HepG2 (cell line): ENCODE measurements around the gene OGG1. TPM values are rescaled to one million over a fixed set of nuclear protein-coding genes. Genes with fewer than 3 reads are reported as not detected.
A peak's percentile ranks its signal among the peaks of the same experiment; 100 is the strongest.

Experiments
- BHLHE40 ChIP-seq: IDR thresholded peaks from 2 replicates; pipeline ENCODE4 v1.6.1; 2011; ENCODE audit warnings: low read length, improper control_type of control experiment
- CBFB ChIP-seq: sonication (generic); formaldehyde crosslinking; IDR thresholded peaks from 2 replicates; pipeline ENCODE4 v1.4.0; 2020; ENCODE audit warnings: missing genetic modification reagents
- E2F1 ChIP-seq: sonication (generic); formaldehyde crosslinking; IDR thresholded peaks from 2 replicates; pipeline ENCODE4 v1.5.0; 2020; ENCODE audit warnings: missing genetic modification reagents
- FOXK1 ChIP-seq: sonication (generic); formaldehyde crosslinking; IDR thresholded peaks from 2 replicates; pipeline ENCODE4 v1.4.0; 2020; ENCODE audit warnings: low read depth, missing genetic modification reagents, borderline replicate concordance
- GABPA ChIP-seq, 2 experiments: IDR thresholded peaks; 2 replicates each; pipeline ENCODE4 v1.6.1; 2011 to 2016; ENCODE audit warnings: low read depth in 2 of 2, low read length in 1 of 2, missing biosample characterization in 1 of 2, missing genetic modification characterization in 1 of 2
- GPN1 ChIP-seq: sonication (generic); formaldehyde crosslinking; IDR thresholded peaks from 2 replicates; pipeline ENCODE4 v1.5.1; 2020; ENCODE audit warnings: missing genetic modification reagents, borderline replicate concordance
- IKZF5 ChIP-seq: IDR thresholded peaks from 2 replicates; pipeline ENCODE4 v1.6.1; 2018; ENCODE audit warnings: missing genetic modification reagents, mild to moderate bottlenecking, missing compliant biosample characterization
- KLF6 ChIP-seq: IDR thresholded peaks from 2 replicates; pipeline ENCODE4 v1.8.0; 2016; ENCODE audit warnings: missing biosample characterization, missing genetic modification reagents
- MAFG ChIP-seq: sonication (generic); formaldehyde crosslinking; IDR thresholded peaks from 2 replicates; pipeline ENCODE4 v1.5.1; 2020; ENCODE audit warnings: mild to moderate bottlenecking, missing genetic modification reagents
- MEIS2 ChIP-seq: sonication (generic); formaldehyde crosslinking; IDR thresholded peaks from 2 replicates; pipeline ENCODE4 v1.9.0; 2021; ENCODE audit warnings: mild to moderate bottlenecking, missing genetic modification reagents
- NFATC3 ChIP-seq: sonication (generic); formaldehyde crosslinking; IDR thresholded peaks from 2 replicates; pipeline ENCODE4 v1.5.1; 2020; ENCODE audit warnings: mild to moderate bottlenecking, missing genetic modification reagents
- PHB2 ChIP-seq: fragments of 450-650 bp; IDR thresholded peaks from 2 replicates; pipeline ENCODE4 v1.6.1; 2018; ENCODE audit not compliant: partially characterized antibody
- REL ChIP-seq: sonication (generic); formaldehyde crosslinking; conservative IDR thresholded peaks from 2 replicates; pipeline ENCODE4 v1.8.0; 2022; ENCODE audit warnings: mild to moderate bottlenecking, missing genetic modification reagents, moderate library complexity
- SNAPC4 ChIP-seq: sonication (generic); formaldehyde crosslinking; IDR thresholded peaks from 2 replicates; pipeline ENCODE4 v1.4.0; 2020; ENCODE audit warnings: mild to moderate bottlenecking, missing genetic modification reagents
- SP4 ChIP-seq: sonication (generic); formaldehyde crosslinking; IDR thresholded peaks from 2 replicates; pipeline ENCODE4 v1.8.1; 2023; ENCODE audit warnings: mild to moderate bottlenecking, missing genetic modification reagents
- ZNF383 ChIP-seq: sonication (generic); formaldehyde crosslinking; IDR thresholded peaks from 2 replicates; pipeline ENCODE4 v1.4.0; 2020; ENCODE audit warnings: missing genetic modification reagents, mild to moderate bottlenecking, borderline replicate concordance
- ZNF780A ChIP-seq: sonication (generic); formaldehyde crosslinking; IDR thresholded peaks from 2 replicates; pipeline ENCODE4 v1.8.0; 2022; ENCODE audit warnings: mild to moderate bottlenecking, missing genetic modification reagents, moderate library complexity
- ZSCAN20 ChIP-seq: sonication (generic); formaldehyde crosslinking; IDR thresholded peaks from 2 replicates; pipeline ENCODE4 v1.4.0; 2020; ENCODE audit warnings: missing genetic modification reagents, mild to moderate bottlenecking, borderline replicate concordance
- polyA plus RNA-seq, 8 experiments: library from polyadenylated mRNA; depleted of rRNA in 3 of 8; stranded (reverse) in 7 of 8; unstranded in 1 of 8; fragments of >200 nt; fragmentation: Illumina TruSeq in 4 of 8; extraction: Trizol in 4 of 8; gene quantifications; 2 replicates each; pipeline versions ENCODE4 v1.2.1 to v1.2.3, GENCODE V29; 2011 to 2016; ENCODE audit warnings: low read depth in 4 of 8, missing spikeins in 1 of 8, mixed read lengths in 1 of 8; ENCODE audit not compliant: insufficient read depth in 1 of 8
- total RNA-seq, 5 experiments: library from RNA; depleted of rRNA; stranded (reverse); fragments of >200 nt; fragmentation: Illumina TruSeq; extraction: Trizol; gene quantifications; 2 replicates each; pipeline ENCODE4 v1.2.3, GENCODE V29; 2016; ENCODE audit warnings: low read depth in 1 of 5
- TF ChIP-seq, protein P1 (sequence below): sonication (generic); formaldehyde crosslinking; IDR thresholded peaks from 2 replicates; pipeline ENCODE4 v1.8.0; 2022; ENCODE audit warnings: low read depth, missing genetic modification reagents
- TF ChIP-seq, protein P2 (sequence below): IDR thresholded peaks from 2 replicates; pipeline ENCODE4 v1.6.1; 2016

Gene OGG1
- total and polyA plus RNA-seq, 2 of the 13 experiments (the other 11 are each of a cell fraction or from before 2014, with no cell fraction given), result 28.7 to 33.2 TPM

DNA sequence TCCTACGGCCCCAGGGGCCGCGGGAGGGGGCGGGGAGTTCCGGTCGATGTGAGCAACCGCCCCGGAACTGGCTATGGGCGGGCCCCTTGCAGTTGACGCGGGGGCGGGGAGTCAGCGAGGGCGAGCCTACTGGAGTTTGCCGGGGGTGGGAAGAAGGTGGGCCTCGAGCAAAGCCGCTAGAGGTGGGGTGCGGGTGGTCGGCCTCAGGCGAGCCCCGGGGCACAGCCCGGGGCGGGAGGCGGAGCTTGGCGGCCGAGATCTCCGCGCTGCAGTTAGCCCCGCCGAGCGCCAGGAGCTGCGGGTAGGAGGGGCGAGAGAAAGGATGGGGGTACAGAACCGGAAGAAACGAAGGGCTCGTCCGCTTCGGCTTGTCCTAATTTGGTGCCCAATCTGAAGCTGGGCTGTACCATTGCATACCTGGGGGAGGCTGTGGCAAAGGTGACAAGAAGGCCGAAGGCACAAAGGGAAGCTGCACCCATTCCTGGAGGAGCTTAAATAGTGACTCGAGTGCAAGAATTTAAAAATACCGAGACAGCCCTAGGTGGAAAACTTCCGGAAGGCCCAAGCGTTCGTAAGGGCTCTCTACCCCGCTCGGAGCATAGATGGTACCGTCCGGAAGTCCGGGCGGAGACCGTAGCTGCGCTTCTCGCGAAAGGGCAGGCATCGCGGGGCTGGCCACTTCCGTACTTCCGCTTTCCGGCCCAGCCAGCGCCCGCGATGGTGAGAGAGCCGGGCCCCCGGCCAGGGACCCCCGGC is 42.8 kb downstream of the OGG1 start, which contains the start of the genes ARPC4 and TADA3 (continued):
- TF ChIP-seq, protein P1, sequence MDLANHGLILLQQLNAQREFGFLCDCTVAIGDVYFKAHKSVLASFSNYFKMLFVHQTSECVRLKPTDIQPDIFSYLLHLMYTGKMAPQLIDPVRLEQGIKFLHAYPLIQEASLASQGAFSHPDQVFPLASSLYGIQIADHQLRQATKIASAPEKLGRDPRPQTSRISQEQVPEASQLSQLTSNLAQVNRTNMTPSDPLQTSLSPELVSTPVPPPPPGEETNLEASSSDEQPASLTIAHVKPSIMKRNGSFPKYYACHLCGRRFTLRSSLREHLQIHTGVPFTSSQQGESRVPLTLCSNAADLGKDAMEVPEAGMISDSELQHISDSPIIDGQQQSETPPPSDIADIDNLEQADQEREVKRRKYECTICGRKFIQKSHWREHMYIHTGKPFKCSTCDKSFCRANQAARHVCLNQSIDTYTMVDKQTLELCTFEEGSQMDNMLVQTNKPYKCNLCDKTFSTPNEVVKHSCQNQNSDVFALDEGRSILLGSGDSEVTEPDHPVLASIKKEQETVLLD (CRISPR knock-in tag), result no peak; the same call in 1 of the 2 replicates
- TF ChIP-seq MAFG (CRISPR knock-in tag), result no peak
- TF ChIP-seq REL, result peak; percentile 22; the same call in 1 of the 2 replicates
- TF ChIP-seq BHLHE40, result peak; percentile 97
- TF ChIP-seq PHB2, result no peak
- 0 out of 2 replicates have a peak, but pooled peaks have one; percentile 14 for TF ChIP-seq KLF6 (CRISPR knock-in tag)
- no peak for TF ChIP-seq SNAPC4 (CRISPR knock-in tag)
- TF ChIP-seq IKZF5 (CRISPR knock-in tag), result no peak; the same call in 1 of the 2 replicates
- no peak for TF ChIP-seq MEIS2 (CRISPR knock-in tag)
- no peak for TF ChIP-seq ZSCAN20 (CRISPR knock-in tag)
- no peak for TF ChIP-seq ZNF383 (CRISPR knock-in tag)
- no peak for TF ChIP-seq ZNF780A
- no peak for TF ChIP-seq NFATC3 (CRISPR knock-in tag)
- TF ChIP-seq FOXK1, result peak; percentile 27; the same call in 1 of the 2 replicates
- peak; percentile 80 for TF ChIP-seq GABPA (IDR thresholded peaks at IDR 0.05; ENCODE audit: low read depth, low read length)
- peak; percentile 93 for TF ChIP-seq GABPA (CRISPR knock-in tag; IDR thresholded peaks at IDR 0.05; ENCODE audit: low read depth)
- TF ChIP-seq CBFB (CRISPR knock-in tag), result peak; percentile 22; the same call in 1 of the 2 replicates
- TF ChIP-seq E2F1 (CRISPR knock-in tag), result peak; percentile 17; the same call in 1 of the 2 replicates
- peak; percentile 74 for TF ChIP-seq SP4 (CRISPR knock-in tag)
- no peak for TF ChIP-seq GPN1 (CRISPR knock-in tag)
- TF ChIP-seq, protein P2, sequence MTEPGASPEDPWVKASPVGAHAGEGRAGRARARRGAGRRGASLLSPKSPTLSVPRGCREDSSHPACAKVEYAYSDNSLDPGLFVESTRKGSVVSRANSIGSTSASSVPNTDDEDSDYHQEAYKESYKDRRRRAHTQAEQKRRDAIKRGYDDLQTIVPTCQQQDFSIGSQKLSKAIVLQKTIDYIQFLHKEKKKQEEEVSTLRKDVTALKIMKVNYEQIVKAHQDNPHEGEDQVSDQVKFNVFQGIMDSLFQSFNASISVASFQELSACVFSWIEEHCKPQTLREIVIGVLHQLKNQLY (CRISPR knock-in tag), result no peak; the same call in 1 of the 2 replicates
